HFF-Myc (cell line): ENCODE results near the gene DVL3.
A peak's percentile ranks its signal among the peaks of the same experiment; 100 is the strongest.

Experiments
- DNase-seq: peaks from one replicate; pipeline ENCODE4 v3.0.0-alpha.2; 2011; ENCODE audit warnings: low read depth; ENCODE audit errors: extremely low read depth
- H3K4me3 ChIP-seq: replicated peaks from 2 replicates; pipeline ENCODE4 v1.5.1; 2011; ENCODE audit warnings: low read depth, mild to moderate bottlenecking, control low read depth, low read length
- CTCF ChIP-seq: IDR thresholded peaks from 2 replicates; pipeline ENCODE4 v1.5.1; 2012; ENCODE audit warnings: mild to moderate bottlenecking, low read depth, low read length, control low read depth; ENCODE audit errors: missing control alignments

DVL3 gene

GRCh38 chr3:184175981-184176376 lies 20.8 kb downstream of the DVL3 start:
- H3K4me3 ChIP-seq = peak overlapping the region; percentile 84
- no peak for TF ChIP-seq CTCF
- no peak for DNase-seq

- peak overlapping the region; percentile 84 for H3K4me3 ChIP-seq
- peak; percentile 75 for DNase-seq
- TF ChIP-seq CTCF = no peak
These were observed 21.5 kb downstream of the DVL3 start for GRCh38 chr3:184176377-184177330.

- no peak for DNase-seq
- TF ChIP-seq CTCF = no peak
- peak overlapping the region; percentile 84 for H3K4me3 ChIP-seq
These were observed 22.2 kb downstream of the DVL3 start for GRCh38 chr3:184177331-184177731.

- peak overlapping the region; percentile 84 for H3K4me3 ChIP-seq
These were observed 22.7 kb downstream of the DVL3 start for GRCh38 chr3:184177767-184178306.

GRCh38 chr3:184178521-184179138 lies 23.5 kb downstream of the DVL3 start:
- DNase-seq = no peak
- H3K4me3 ChIP-seq = no peak overlapping the region
- TF ChIP-seq CTCF = no peak

More at GRCh38 chr3:184177767-184178306, 22.7 kb downstream of the DVL3 start:
- no peak for DNase-seq
- TF ChIP-seq CTCF = no peak

GRCh38 chr3:184180165-184180564 lies 25.0 kb downstream of the DVL3 start:
- no peak overlapping the region for H3K4me3 ChIP-seq
- DNase-seq = no peak
- no peak for TF ChIP-seq CTCF
